Measurements from ENCODE around the gene PACSIN2.
A peak's percentile ranks its signal among the peaks of the same experiment; 100 is the strongest.
"Not testable (repeated sequence)": the region's sequence is repeated elsewhere in the genome, so short reads cannot be mapped to it uniquely, and the experiment has no call there.

Gene PACSIN2

DNA sequence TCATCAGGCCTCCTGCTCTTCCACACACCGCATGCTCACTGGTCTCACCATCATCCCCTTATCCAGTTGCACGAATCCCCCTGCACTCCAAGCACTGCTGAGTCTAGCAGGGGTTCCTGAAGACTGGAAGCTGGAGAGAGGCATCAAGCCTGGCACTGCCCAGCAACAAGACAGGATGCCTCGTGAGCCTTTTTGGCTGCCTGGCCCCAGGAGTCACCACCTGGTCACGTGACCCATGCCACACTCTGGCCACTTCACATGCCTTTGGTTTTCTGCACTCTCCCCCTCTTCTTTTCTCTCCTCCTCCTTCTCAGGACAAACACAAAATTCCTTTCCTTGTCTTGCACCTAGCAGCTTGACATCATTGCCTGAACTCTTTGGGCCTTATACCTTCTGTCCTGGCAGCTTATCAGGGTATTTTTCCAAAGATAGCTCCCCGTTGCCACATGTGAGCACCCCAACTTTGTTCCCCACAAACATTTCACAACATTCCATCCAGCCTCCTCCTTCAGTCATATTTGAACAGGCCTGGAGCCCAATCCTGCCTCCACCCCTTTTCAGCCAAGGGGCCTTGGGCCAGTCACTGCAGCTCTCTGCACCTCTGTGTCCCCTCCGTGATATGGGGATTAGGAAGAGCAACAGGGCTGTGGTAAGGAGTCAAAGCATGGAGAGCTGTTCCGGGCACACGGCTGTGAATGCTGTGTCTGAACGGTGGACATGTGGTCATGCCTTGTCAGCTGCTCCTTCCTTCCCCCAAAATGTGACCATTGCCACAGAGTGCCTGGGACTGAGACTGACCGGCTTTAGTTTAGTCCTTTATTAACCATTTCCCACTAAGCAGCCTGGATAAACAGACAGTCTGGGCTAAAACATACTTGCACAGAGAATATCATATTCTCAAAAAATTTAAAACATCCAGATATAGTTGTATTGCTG, 2.8 kb upstream of the PACSIN2 start:
- DNase-seq, result no peak
- Mint-ChIP-seq H3K4me3 (no peak overlapping the region), H3K27ac (no peak overlapping the region), H3K4me1 (peaks cover 27% of the 10 kb centered on the region), H3K9me3 (no peaks in the 10 kb centered on the region), H3K27me3 (no peaks in the 10 kb centered on the region)
- ATAC-seq, result no peak

DNA sequence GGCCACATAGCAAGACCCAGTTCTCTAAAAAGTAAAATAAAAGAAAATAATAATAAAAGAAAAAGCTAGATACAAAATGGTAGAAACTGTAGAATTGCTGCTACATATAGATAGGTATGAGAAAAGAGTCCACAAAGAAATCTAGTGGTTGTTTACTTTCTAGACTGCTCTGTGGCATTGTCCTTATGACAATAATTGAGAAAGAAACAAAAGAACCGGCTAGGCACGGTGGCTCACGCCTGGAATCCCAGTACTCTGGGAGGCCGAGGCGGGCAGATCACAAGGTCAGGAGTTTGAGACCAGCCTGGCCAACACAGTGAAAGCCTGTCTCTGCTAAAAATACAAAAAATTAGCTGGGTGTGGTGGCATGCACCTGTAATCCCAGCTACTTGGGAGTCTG, 1.2 kb upstream of the PACSIN2 start:
- peaks cover 31% of the 10 kb centered on the region for H3K4me1 Mint-ChIP-seq
- ATAC-seq, DNase-seq, H3K27ac Mint-ChIP-seq, H3K27me3 Mint-ChIP-seq, H3K4me3 Mint-ChIP-seq, H3K9me3 Mint-ChIP-seq: not testable (repeated sequence)

- Mint-ChIP-seq H3K27me3 (no peaks in the 10 kb centered on the region), H3K27ac (peak overlapping the region; percentile 96), H3K9me3 (no peaks in the 10 kb centered on the region), H3K4me1 (peaks cover 32% of the 10 kb centered on the region), H3K4me3 (peak overlapping the region; percentile 98 to 99)
- DNase-seq (no peak), ATAC-seq (no peak)
Measured at GRCh38 chr22:43015677-43016042, 711 bp upstream of the PACSIN2 start.

GRCh38 chr22:43014316-43014868, 557 bp downstream of the PACSIN2 start:
- Mint-ChIP-seq H3K27ac (peak overlapping the region; percentile 89 to 94), H3K27me3 (no peaks in the 10 kb centered on the region), H3K4me3 (peak overlapping the region; percentile 98 to 99), H3K4me1 (peaks cover 36% of the 10 kb centered on the region), H3K9me3 (no peaks in the 10 kb centered on the region)
- ATAC-seq, result peak; percentile 18
- peak; percentile 28 to 30 for DNase-seq

- ATAC-seq (peak; percentile 13), DNase-seq (peak in 1 of 2 donors; percentile 15)
- Mint-ChIP-seq H3K9me3 (no peaks in the 10 kb centered on the region), H3K4me1 (peaks cover 41% of the 10 kb centered on the region), H3K27me3 (no peaks in the 10 kb centered on the region), H3K27ac (peak overlapping the region; percentile 89 to 94), H3K4me3 (peak overlapping the region; percentile 98 to 99)
Measured at GRCh38 chr22:43013355-43014315, 1.3 kb downstream of the PACSIN2 start.

- ATAC-seq (no peak), DNase-seq (no peak)
- H3K4me3 Mint-ChIP-seq, result no peak overlapping the region
- peaks cover 53% of the 10 kb centered on the region for H3K4me1 Mint-ChIP-seq
- no peaks in the 10 kb centered on the region for H3K9me3 Mint-ChIP-seq
- H3K27ac Mint-ChIP-seq, result no peak overlapping the region
- no peaks in the 10 kb centered on the region for H3K27me3 Mint-ChIP-seq
Measured at GRCh38 chr22:43012390-43012789, 2.6 kb downstream of the PACSIN2 start.

DNA sequence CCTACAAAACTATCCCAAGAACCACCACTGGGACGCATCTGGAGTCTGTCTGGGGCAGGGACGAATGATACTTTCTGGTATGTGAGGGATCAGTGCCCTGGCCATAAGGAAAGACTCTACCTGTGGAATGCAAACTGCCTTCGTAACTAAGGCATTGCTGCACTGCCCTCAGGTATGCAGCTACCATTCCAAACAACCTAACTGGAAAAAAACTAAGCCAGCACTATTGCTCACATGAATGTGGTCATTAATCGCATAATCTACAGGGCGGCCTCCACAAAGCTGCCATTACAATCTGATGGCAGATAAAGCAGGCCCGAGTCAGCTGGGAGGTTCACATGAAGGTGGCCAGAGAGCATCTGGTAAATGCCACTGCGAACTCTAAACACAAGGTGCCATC, 3.9 kb downstream of the PACSIN2 start:
- peaks cover 66% of the 10 kb centered on the region for H3K4me1 Mint-ChIP-seq
- H3K9me3 Mint-ChIP-seq, result no peaks in the 10 kb centered on the region
- no peak overlapping the region for H3K4me3 Mint-ChIP-seq
- DNase-seq, result no peak
- no peak for ATAC-seq
- H3K27me3 Mint-ChIP-seq, result no peaks in the 10 kb centered on the region
- H3K27ac Mint-ChIP-seq, result no peak overlapping the region

- no peak overlapping the region for H3K27ac Mint-ChIP-seq
- H3K9me3 Mint-ChIP-seq, result no peaks in the 10 kb centered on the region
- H3K4me1 Mint-ChIP-seq, result peaks cover 73% of the 10 kb centered on the region
- DNase-seq (no peak), ATAC-seq (no peak)
- H3K4me3 Mint-ChIP-seq, result no peak overlapping the region
- no peaks in the 10 kb centered on the region for H3K27me3 Mint-ChIP-seq
Measured at GRCh38 chr22:43009444-43009843, 5.5 kb downstream of the PACSIN2 start.

- Mint-ChIP-seq H3K4me3 (no peak overlapping the region), H3K27ac (no peak overlapping the region), H3K9me3 (no peaks in the 10 kb centered on the region), H3K27me3 (no peaks in the 10 kb centered on the region), H3K4me1 (peaks cover 73% of the 10 kb centered on the region)
- ATAC-seq (no peak), DNase-seq (no peak)
Measured at GRCh38 chr22:43008921-43009320, 6.0 kb downstream of the PACSIN2 start.

GRCh38 chr22:43008509-43008908, 6.4 kb downstream of the PACSIN2 start:
- no peak overlapping the region for H3K27ac Mint-ChIP-seq
- DNase-seq (no peak), ATAC-seq (no peak)
- no peaks in the 10 kb centered on the region for H3K9me3 Mint-ChIP-seq
- no peaks in the 10 kb centered on the region for H3K27me3 Mint-ChIP-seq
- H3K4me1 Mint-ChIP-seq, result peaks cover 73% of the 10 kb centered on the region
- H3K4me3 Mint-ChIP-seq, result no peak overlapping the region

DNA sequence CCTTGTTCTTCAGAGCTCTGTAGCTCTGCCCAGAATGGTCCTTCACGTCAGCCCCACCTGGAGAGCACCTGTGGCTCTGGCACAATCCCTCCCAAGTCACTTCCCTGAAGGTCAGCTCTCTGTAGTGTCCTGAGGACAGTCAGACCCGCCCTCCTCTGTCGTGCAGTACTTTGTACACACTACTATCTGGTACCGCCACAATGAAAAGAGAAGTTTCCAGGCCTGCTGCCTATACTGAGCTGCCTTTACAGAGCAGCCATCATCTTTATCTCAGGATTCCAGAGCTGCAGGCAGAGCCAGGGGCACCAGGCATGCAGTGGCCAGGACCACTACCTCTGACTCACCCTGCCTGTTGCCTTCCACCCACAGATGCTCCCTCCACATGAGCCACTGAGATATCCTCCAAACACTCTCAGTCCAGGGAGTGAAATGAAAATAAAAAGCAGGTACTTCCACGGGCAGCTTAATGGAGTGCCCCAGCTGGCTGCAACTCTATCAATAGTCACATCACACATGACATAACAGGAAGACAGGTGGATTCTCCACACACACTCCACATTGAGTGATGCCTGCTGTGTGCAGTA, 7.3 kb downstream of the PACSIN2 start:
- ATAC-seq (peak; percentile 79), DNase-seq (peak in 1 of 2 donors; percentile 19)
- Mint-ChIP-seq H3K4me3 (peak overlapping the region in 1 of 2 donors; percentile 18), H3K27ac (no peak overlapping the region), H3K9me3 (no peaks in the 10 kb centered on the region), H3K4me1 (peaks cover 71% of the 10 kb centered on the region), H3K27me3 (no peaks in the 10 kb centered on the region)

DNA sequence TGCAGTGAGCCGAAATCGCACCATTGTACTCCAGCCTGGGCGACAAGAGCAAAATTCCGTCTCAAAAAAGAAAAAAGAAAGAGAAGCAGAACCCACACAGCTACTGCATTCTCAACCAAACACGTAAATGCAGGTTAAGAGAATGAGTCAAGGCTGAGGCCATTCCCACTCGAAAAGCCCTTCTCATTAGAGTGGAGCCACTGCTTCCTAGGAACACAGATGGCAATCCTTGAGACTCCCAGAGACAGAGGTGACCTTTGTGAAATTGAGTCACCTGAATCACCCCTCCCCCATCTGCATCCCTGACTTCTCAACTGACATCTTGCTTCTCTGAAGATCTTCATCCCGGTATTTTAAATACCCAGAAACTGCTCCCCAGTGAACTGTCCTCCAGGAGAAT, 8.2 kb downstream of the PACSIN2 start:
- H3K27me3 Mint-ChIP-seq, result no peaks in the 10 kb centered on the region
- no peak for ATAC-seq
- DNase-seq, result no peak
- H3K27ac Mint-ChIP-seq, result no peak overlapping the region
- no peak overlapping the region for H3K4me3 Mint-ChIP-seq
- H3K9me3 Mint-ChIP-seq, result no peaks in the 10 kb centered on the region
- peaks cover 78% of the 10 kb centered on the region for H3K4me1 Mint-ChIP-seq

- Mint-ChIP-seq H3K27me3 (no peaks in the 10 kb centered on the region), H3K27ac (no peak overlapping the region), H3K4me3 (no peak overlapping the region), H3K9me3 (no peaks in the 10 kb centered on the region), H3K4me1 (peaks cover 85% of the 10 kb centered on the region)
- ATAC-seq (no peak), DNase-seq (no peak)
Measured at GRCh38 chr22:43006016-43006505, 8.9 kb downstream of the PACSIN2 start.

GRCh38 chr22:43005106-43005505, 9.8 kb downstream of the PACSIN2 start:
- H3K27me3 Mint-ChIP-seq, result no peaks in the 10 kb centered on the region
- DNase-seq (no peak), ATAC-seq (no peak)
- no peak overlapping the region for H3K4me3 Mint-ChIP-seq
- peak overlapping the region; percentile 15 to 29 for H3K27ac Mint-ChIP-seq
- H3K4me1 Mint-ChIP-seq, result peaks cover 88% of the 10 kb centered on the region
- no peaks in the 10 kb centered on the region for H3K9me3 Mint-ChIP-seq
